ENCODE data around the gene BAG1. TPM values are rescaled to one million over a fixed set of nuclear protein-coding genes. Genes with fewer than 3 reads are reported as not detected.
A peak's percentile ranks its signal among the peaks of the same experiment; 100 is the strongest.

BAG1 gene
- total RNA-seq, 3 donors from 2014 or later: 34.7 to 54.7 (median 44.9) TPM

GRCh38 chr9:33255014-33255413 is 9.5 kb downstream of the BAG1 start:
- intact Hi-C loops (cut with DNase I; ENCODE audit: low total_unique reads): no loop called here
- H3K9me3 ChIP-seq: no peaks in the 10 kb centered on the region
- no peaks in the 10 kb centered on the region for H3K27me3 ChIP-seq
- no peaks in the 10 kb centered on the region for H3K4me1 ChIP-seq
- no peak for DNase-seq (ENCODE audit: low spot score in 2 of 2)
- H3K4me3 ChIP-seq: no peak overlapping the region
- H3K36me3 ChIP-seq: peaks cover 10% of the 10 kb centered on the region
- no peak overlapping the region for H3K27ac ChIP-seq
- TF ChIP-seq POLR2A (IDR thresholded peaks at IDR 0.05): no peak

GRCh38 chr9:33254211-33254610 is 10.3 kb downstream of the BAG1 start:
- no peaks in the 10 kb centered on the region for H3K27me3 ChIP-seq
- no peaks in the 10 kb centered on the region for H3K9me3 ChIP-seq
- no peak overlapping the region for H3K27ac ChIP-seq
- intact Hi-C loops (cut with DNase I; ENCODE audit: low total_unique reads): no loop called here
- no peak for TF ChIP-seq POLR2A (IDR thresholded peaks at IDR 0.05)
- TF ChIP-seq CTCF (IDR thresholded peaks at IDR 0.05): no peak
- no peak for TF ChIP-seq POLR2AphosphoS5 (IDR thresholded peaks at IDR 0.05)
- H3K36me3 ChIP-seq: peaks cover 10% of the 10 kb centered on the region
- DNase-seq (ENCODE audit: low spot score in 2 of 2): no peak
- no peaks in the 10 kb centered on the region for H3K4me1 ChIP-seq
- H3K4me3 ChIP-seq: no peak overlapping the region

GRCh38 chr9:33250458-33250995 is 14.0 kb downstream of the BAG1 start:
- H3K27ac ChIP-seq: peak overlapping the region in 1 of 2 donors; percentile 38
- no peak for DNase-seq (ENCODE audit: low spot score in 2 of 2)
- no peaks in the 10 kb centered on the region for H3K27me3 ChIP-seq
- TF ChIP-seq POLR2A (IDR thresholded peaks at IDR 0.05) (no peak), CTCF (IDR thresholded peaks at IDR 0.05) (no peak)
- H3K9me3 ChIP-seq: no peaks in the 10 kb centered on the region
- H3K36me3 ChIP-seq: peaks cover 4% of the 10 kb centered on the region
- no peak overlapping the region for H3K4me3 ChIP-seq
- intact Hi-C loops (cut with DNase I; ENCODE audit: low total_unique reads): no loop called here
- no peaks in the 10 kb centered on the region for H3K4me1 ChIP-seq

GRCh38 chr9:33249983-33250382 is 14.5 kb downstream of the BAG1 start:
- H3K27me3 ChIP-seq: no peaks in the 10 kb centered on the region
- no peak for DNase-seq (ENCODE audit: low spot score in 2 of 2)
- intact Hi-C loops (cut with DNase I; ENCODE audit: low total_unique reads): no loop called here
- TF ChIP-seq CTCF (IDR thresholded peaks at IDR 0.05) (no peak), POLR2AphosphoS5 (IDR thresholded peaks at IDR 0.05) (no peak), POLR2A (IDR thresholded peaks at IDR 0.05) (no peak)
- peak overlapping the region in 1 of 2 donors; percentile 38 for H3K27ac ChIP-seq
- H3K4me1 ChIP-seq: no peaks in the 10 kb centered on the region
- no peaks in the 10 kb centered on the region for H3K36me3 ChIP-seq
- no peaks in the 10 kb centered on the region for H3K9me3 ChIP-seq
- H3K4me3 ChIP-seq: no peak overlapping the region

- Histone ChIP-seq H3K4me1 (no peaks in the 10 kb centered on the region), H3K9me3 (no peaks in the 10 kb centered on the region), H3K27ac (no peak overlapping the region), H3K27me3 (no peaks in the 10 kb centered on the region), H3K36me3 (no peaks in the 10 kb centered on the region), H3K4me3 (no peak overlapping the region)
- DNase-seq (ENCODE audit: low spot score in 2 of 2): no peak
- no peak for TF ChIP-seq POLR2AphosphoS5 (IDR thresholded peaks at IDR 0.05)
- TF ChIP-seq POLR2A (IDR thresholded peaks at IDR 0.05): no peak
- TF ChIP-seq CTCF (IDR thresholded peaks at IDR 0.05): no peak
- intact Hi-C loops (cut with DNase I; ENCODE audit: low total_unique reads): no loop called here
Observed at GRCh38 chr9:33249087-33249658, 15.3 kb downstream of the BAG1 start.
